GM12864 (cell line): ENCODE data around the gene VCL.

ENCODE experiments used
- DNase-seq: peaks from one replicate; pipeline ENCODE4 v3.0.0-alpha.2; 2011; ENCODE audit warnings: low read depth
- H3K4me3 ChIP-seq: 2 replicates; pipeline ENCODE4 v1.5.1; 2011; ENCODE audit warnings: mild to moderate bottlenecking, low read depth, low read length, control low read depth
- TF ChIP-seq, protein P1 (sequence below): IDR thresholded peaks from 2 replicates; pipeline ENCODE4 v1.5.1; 2011; ENCODE audit warnings: low read depth, mild to moderate bottlenecking, moderate library complexity, low read length, control low read depth, inconsistent platforms; ENCODE audit errors: missing control alignments

The VCL gene

DNA sequence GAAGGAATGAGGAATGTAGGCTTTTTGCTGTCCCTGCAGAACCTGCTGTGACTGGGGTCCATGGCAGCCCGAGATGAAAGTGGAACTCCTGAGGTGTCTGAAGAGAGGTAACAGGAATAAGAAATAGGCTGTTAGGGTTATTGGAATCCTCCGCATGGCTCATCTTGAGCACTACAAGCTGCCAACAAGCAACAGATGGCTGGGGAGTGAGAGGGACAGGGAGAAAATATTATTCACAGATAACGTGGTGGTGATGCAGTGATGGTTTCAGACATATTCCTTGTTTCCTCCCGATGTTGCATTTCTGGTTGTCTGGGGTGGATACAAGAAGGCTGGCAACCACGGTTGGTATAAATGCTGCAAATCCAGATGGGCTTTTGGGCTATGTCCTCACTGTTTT is 106.6 kb downstream of the VCL start:
- no peak for DNase-seq
- TF ChIP-seq, protein P1, sequence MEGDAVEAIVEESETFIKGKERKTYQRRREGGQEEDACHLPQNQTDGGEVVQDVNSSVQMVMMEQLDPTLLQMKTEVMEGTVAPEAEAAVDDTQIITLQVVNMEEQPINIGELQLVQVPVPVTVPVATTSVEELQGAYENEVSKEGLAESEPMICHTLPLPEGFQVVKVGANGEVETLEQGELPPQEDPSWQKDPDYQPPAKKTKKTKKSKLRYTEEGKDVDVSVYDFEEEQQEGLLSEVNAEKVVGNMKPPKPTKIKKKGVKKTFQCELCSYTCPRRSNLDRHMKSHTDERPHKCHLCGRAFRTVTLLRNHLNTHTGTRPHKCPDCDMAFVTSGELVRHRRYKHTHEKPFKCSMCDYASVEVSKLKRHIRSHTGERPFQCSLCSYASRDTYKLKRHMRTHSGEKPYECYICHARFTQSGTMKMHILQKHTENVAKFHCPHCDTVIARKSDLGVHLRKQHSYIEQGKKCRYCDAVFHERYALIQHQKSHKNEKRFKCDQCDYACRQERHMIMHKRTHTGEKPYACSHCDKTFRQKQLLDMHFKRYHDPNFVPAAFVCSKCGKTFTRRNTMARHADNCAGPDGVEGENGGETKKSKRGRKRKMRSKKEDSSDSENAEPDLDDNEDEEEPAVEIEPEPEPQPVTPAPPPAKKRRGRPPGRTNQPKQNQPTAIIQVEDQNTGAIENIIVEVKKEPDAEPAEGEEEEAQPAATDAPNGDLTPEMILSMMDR: no peak
- no peak overlapping the region for H3K4me3 ChIP-seq

DNA sequence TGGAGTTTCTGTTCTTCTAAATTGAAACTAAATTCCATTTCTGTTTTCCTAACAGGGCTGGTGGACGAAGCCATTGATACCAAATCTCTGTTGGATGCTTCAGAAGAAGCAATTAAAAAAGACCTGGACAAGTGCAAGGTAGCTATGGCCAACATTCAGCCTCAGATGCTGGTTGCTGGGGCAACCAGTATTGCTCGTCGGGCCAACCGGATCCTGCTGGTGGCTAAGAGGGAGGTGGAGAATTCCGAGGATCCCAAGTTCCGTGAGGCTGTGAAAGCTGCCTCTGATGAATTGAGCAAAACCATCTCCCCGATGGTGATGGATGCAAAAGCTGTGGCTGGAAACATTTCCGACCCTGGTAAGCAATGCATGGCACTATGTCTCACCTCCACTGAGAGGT is 107.1 kb downstream of the VCL start:
- DNase-seq: no peak
- H3K4me3 ChIP-seq: no peak overlapping the region
- TF ChIP-seq, protein P1: no peak

DNA sequence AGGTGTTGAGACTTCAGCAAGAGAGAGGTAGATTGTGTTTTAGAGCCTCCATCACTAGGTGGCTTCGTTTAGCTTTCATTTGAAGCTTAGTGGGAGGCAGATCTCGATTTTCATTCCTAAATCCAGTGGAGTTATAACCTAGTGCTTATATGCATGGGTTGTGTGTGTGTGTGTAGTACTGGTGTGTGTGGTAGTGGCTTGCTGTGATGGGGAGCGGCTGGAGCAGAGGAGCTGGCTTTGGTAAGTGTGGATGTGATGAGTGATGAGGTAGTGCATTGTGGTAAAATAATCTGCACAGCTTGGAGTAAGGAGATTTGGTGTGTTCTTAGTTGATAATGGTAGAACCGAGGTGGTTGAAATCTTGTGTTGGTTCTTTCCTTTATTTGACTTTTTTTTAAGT is 109.5 kb downstream of the VCL start:
- TF ChIP-seq, protein P1: no peak
- DNase-seq: no peak
- H3K4me3 ChIP-seq: no peak overlapping the region

DNA sequence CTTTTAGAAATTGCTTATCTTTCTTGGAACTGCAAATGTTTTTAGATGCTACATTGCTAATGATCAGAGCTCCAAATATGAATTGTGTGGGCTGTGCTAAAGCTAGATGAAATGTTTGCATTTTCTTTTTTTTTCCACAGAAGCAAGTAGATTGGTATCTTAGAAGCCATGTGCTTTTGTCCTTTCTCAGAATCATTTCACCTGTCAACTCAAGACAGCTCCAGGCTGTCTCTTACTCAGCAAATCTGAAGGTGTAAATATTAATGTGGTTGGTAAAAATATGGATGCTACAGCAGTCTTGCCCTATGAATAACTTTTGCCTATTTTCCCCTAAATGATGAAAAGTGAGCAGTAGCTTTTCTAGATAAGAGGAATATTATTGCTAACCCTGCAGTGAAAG is 111.5 kb downstream of the VCL start:
- DNase-seq: no peak
- TF ChIP-seq, protein P1: no peak
- no peak overlapping the region for H3K4me3 ChIP-seq

DNA sequence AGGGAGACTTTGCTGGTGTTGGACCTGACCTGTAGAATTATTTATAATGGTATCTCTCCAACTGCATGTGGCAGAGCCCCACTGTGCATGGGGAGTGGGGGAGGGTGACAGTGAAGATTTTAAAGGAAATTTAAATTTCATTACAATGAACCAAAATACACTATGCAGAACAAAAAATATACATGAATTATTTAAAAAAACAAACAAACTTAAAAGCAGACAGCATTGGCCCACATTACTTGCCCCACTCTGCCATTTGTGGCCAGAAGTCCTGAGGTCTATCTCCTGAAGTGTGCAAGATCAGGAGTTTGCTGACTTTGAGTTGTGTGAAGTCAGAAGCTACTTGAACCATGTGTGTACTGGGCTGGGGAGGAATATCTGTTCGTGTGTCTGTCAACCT is 112.2 kb downstream of the VCL start:
- TF ChIP-seq, protein P1: no peak

DNA sequence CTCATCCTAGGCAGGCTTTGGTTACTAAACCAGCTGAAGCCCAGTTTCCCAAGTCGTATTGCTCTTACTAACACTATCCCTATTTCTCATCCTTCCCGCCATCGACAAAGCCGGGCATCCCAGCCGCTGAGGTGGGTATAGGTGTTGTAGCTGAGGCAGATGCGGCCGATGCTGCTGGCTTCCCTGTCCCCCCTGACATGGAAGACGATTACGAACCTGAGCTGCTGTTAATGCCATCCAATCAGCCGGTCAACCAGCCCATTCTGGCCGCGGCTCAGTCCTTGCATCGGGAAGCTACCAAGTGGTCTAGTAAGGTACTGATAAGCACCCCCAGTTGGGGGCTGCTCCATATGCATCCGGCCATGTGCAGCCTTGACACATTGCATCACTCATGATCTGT is 113.9 kb downstream of the VCL start:
- H3K4me3 ChIP-seq: no peak overlapping the region
- DNase-seq: no peak
- TF ChIP-seq, protein P1: no peak

More for the DNA sequence above, 112.2 kb downstream of the VCL start:
- no peak for DNase-seq
- no peak overlapping the region for H3K4me3 ChIP-seq

DNA sequence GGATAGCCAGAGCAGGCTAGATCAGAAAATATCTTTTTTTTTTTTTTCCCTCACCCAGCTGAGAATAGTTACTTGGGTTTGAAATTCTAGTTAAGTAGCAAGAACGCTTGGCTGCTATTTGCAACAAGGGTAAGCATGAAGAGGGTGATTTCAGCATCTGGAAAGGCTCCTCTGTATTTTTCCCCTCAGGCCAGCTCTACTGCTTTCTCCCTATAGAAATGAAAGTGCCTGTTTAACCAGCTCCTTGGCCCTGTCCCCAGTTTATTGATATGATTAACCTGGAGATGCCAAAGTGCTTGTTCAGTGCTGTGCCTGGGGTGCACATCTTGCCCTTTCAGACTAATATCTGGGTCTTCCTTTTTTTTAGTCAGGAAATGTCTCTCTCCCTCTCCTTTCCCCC is 115.6 kb downstream of the VCL start:
- DNase-seq: no peak
- H3K4me3 ChIP-seq: no peak overlapping the region
- TF ChIP-seq, protein P1: no peak
